Measurements from ENCODE around the gene RUNX2.
"Not testable (repeated sequence)": the region's sequence is repeated elsewhere in the genome, so short reads cannot be mapped to it uniquely, and the experiment has no call there.

Gene RUNX2

DNA sequence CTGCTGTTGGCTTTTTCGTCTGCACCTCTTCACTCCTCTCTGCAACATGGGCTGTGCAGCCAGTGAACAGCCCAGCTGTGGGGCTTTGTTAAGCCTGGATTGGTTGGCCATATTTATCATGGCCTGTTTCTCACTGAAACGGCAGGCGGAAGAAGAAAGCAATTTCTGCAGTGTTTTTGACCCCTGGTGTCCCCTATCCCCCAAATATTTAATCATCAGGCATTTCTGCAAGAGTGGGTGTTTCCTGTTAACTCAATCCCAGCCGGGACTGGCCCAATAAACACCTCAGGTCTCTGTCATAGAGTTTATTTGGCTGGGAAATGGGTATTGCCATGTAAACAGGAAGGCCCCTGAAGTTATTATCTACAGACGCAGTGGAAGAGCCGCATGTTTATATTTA lies 224.4 kb downstream of the RUNX2 start:
- TF ChIP-seq, protein P1, sequence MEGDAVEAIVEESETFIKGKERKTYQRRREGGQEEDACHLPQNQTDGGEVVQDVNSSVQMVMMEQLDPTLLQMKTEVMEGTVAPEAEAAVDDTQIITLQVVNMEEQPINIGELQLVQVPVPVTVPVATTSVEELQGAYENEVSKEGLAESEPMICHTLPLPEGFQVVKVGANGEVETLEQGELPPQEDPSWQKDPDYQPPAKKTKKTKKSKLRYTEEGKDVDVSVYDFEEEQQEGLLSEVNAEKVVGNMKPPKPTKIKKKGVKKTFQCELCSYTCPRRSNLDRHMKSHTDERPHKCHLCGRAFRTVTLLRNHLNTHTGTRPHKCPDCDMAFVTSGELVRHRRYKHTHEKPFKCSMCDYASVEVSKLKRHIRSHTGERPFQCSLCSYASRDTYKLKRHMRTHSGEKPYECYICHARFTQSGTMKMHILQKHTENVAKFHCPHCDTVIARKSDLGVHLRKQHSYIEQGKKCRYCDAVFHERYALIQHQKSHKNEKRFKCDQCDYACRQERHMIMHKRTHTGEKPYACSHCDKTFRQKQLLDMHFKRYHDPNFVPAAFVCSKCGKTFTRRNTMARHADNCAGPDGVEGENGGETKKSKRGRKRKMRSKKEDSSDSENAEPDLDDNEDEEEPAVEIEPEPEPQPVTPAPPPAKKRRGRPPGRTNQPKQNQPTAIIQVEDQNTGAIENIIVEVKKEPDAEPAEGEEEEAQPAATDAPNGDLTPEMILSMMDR (IDR thresholded peaks at IDR 0.05; ENCODE audit: low read depth, low read length), result no peak
- no peak for DNase-seq (ENCODE audit: extremely low read depth, low read depth)

DNA sequence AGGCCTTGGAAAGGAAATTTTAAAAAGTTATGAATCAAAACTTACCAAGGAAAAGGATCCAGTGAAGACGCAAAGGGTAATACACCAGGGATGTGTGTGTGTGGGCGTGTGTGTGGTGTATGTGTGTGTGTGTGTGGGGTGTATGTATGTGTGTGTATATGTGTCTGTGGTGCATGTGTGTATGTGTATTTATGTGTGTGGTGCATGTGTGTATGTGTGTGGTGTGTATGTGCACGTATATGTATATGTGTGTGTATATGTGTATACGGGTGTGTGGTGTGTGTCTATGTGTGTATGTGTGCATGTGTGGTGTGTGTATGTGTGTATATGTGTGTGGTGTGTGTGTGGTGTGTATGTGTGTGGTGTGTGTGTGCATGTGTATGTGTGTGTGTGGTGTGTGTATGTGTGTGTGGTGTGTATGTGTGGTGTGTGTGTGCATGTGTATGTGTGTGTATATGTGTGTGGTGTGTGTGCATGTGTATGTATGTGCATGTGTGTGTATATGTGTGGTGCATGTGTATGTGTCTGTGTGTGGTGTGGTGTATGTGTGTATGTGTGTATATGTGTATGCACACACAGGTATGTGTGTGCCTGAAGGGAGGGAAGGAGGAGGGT lies 225.7 kb downstream of the RUNX2 start:
- TF ChIP-seq, protein P1 (IDR thresholded peaks at IDR 0.05; ENCODE audit: low read depth, low read length), result no peak
- no peak for DNase-seq (ENCODE audit: extremely low read depth, low read depth)

DNA sequence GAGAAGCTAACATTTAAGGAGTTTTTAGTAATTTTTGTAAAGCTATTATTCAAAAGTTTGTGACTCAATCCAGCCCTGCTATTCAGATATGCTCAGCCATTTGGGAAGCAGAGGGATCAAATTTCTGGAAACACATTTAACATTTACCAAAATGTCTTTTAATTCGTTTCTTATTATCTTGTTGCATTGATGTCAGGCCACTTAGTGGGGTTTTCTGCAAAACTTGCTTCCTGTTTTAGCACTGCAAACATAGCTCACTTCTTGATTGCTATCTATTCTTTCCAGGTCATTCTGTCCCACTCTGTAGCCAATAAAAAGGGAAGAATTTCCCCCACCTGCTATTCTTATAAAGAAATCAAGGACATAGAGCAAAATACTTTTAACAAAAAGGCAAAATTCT lies 226.5 kb downstream of the RUNX2 start:
- TF ChIP-seq, protein P1 (IDR thresholded peaks at IDR 0.05; ENCODE audit: low read depth, low read length), result no peak
- no peak for DNase-seq (ENCODE audit: extremely low read depth, low read depth)

DNA sequence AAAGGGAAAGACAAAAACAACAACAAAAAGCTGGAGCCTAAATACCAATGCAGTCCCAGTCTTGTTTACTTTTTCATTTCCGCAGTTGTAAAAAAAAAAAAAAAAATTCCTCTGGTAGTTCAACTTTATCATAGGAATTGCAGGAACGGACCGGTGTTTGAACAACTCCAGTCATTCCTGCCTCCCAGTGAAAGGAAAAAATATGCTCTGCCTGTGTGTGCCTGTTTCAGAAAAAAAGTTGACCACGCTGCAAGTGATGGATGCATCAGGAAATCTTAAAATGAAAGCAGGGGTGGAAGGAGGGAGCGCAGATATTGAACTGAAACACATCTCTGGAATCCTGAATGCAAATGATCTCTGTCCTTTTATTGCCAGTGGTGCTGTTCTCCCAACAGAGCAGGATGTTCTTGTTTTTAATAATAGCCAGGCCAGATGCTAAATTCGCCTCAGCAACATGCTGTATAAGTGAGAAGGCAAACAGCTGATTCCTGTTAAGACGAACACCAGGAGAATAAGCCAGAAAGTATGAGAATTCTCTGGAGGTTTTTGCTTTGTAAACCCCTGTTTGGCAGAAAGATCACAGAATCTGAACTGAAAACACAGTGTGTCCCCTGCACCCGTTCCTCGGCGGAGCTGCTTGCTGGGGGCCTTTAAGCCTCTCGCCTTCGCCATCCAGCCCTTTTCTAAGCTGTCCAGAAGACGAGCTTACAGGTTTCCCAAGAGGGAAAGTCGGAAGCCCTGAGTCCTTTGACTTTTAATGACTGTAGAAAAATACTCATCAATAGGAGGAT lies 228.0 kb downstream of the RUNX2 start:
- peak; percentile 34 for DNase-seq (ENCODE audit: extremely low read depth, low read depth)
- TF ChIP-seq, protein P1 (IDR thresholded peaks at IDR 0.05; ENCODE audit: low read depth, low read length), result no peak

DNA sequence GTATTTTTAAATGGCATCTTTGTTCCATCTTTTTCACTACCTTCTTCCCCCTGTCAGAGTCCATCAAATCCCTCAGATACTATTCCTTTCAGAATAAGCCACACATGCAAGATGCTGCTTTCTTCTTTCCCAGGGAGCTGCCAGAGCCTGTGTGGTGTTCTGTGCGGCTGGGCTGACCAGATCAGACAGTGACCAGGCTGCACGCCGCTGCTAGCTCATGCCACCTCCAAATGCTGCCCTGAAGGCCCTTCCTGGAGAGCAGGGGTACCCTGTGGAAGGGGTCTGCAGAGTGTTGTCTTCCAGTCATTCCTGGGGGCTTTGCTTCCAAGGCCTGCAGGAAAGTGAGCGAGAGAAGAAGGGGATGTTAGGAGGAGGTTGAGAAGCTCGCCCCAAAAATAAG lies 228.7 kb downstream of the RUNX2 start:
- DNase-seq (ENCODE audit: extremely low read depth, low read depth), result no peak
- TF ChIP-seq, protein P1 (IDR thresholded peaks at IDR 0.05; ENCODE audit: low read depth, low read length), result no peak

DNA sequence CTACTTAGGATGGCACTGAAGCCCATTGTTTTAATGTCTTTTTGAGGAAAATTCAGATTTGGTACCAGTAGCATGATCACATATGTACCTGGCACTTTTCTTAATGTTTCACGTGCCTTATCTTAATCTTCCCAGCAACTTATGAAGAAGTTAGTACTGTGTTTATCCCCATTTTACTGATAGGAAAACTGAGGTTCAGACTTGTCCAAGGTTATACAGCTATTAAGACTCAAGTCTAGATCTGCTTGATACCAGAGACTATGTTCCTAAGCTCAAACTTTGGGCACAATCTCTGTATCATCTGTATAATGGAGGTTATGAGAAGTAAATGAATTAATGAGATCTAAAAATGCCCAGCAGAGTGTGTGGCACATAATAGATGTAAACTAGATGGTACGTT lies 229.3 kb downstream of the RUNX2 start:
- DNase-seq (ENCODE audit: extremely low read depth, low read depth), result no peak
- TF ChIP-seq, protein P1 (IDR thresholded peaks at IDR 0.05; ENCODE audit: low read depth, low read length), result no peak

DNA sequence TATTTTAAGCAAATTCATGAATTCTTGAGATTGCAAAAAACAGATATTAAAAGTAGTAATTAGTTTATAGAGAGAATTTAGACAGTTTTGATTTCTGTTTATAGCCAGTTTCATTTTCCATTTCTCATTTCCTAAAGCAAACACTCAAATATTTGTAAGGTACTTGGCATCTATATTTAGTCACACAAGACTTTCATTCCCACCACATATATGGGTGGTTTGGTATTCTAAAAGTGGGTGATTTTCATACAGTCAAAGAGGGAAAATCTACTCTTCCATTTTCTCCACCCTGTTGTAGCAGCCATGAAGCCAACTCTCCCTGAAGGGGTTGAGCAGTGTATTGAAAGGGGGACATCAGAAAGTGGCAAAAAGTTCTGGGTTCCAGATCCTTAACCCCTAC lies 230.7 kb downstream of the RUNX2 start:
- TF ChIP-seq, protein P1 (IDR thresholded peaks at IDR 0.05; ENCODE audit: low read depth, low read length), result no peak
- no peak for DNase-seq (ENCODE audit: extremely low read depth, low read depth)

DNA sequence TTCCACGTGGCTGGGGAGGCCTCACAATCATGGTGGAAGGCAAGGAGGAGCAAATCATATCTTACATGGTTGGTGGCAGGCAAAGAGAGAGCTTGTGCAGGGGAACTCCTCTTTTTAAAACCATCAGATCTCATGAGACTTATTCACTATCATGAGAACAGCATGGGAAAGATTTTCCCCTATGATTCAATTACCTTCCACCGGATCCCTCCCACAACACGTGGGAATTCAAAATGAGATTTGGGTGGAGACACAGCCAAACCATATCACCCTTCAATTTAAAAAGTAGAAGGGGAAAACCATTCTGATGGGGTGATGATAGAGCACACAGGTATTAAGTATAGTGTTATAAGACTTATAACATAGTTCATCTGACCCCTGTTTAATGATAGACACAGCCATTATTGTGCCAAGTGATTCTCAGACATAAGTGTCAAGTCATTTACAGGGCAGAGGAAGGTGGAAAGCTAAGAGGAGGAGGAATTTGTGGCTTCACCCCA lies 232.2 kb downstream of the RUNX2 start:
- not testable (repeated sequence) for DNase-seq (ENCODE audit: extremely low read depth, low read depth)
